GM11168 (cell line): ENCODE measurements around the gene PRR15.
"Not testable (repeated sequence)": the region's sequence is repeated elsewhere in the genome, so short reads cannot be mapped to it uniquely, and the experiment has no call there.

ENCODE experiments used
- in situ Hi-C: fragments of 300-500 bp; cut with MboI; formaldehyde crosslinking; loops from one replicate; pipeline ENCODE4 v1.12.0; 2022; ENCODE audit warnings: low sequenced_read_pairs; ENCODE audit not compliant: unreplicated experiment

PRR15 gene

GRCh38 chr7:29563590-29564495, at the start of gene PRR15:
Gene PRR15 (plus strand): TSS chr7:29563835. CDS start chr7:29566330, 2,495 bp downstream.
- in situ Hi-C loops, result no loop called here

- in situ Hi-C loops, result no loop called here
Measured at GRCh38 chr7:29516491-29516890, 47.1 kb upstream of the PRR15 start.

GRCh38 chr7:29518616-29519015, 45.0 kb upstream of the PRR15 start:
- in situ Hi-C loops, result no loop called here

- in situ Hi-C loops, result no loop called here
Measured at GRCh38 chr7:29523728-29524127, 39.9 kb upstream of the PRR15 start.

GRCh38 chr7:29527505-29528108, 36.0 kb upstream of the PRR15 start:
- in situ Hi-C loops, result no loop called here

- in situ Hi-C loops, result not testable (repeated sequence)
Measured at GRCh38 chr7:29528526-29528925, 35.1 kb upstream of the PRR15 start.

- in situ Hi-C loops, result no loop called here
Measured at GRCh38 chr7:29538389-29538788, 25.2 kb upstream of the PRR15 start.

GRCh38 chr7:29539471-29539870, 24.2 kb upstream of the PRR15 start:
- in situ Hi-C loops, result no loop called here

- in situ Hi-C loops, result no loop called here
Measured at GRCh38 chr7:29547421-29547820, 16.2 kb upstream of the PRR15 start.

GRCh38 chr7:29548823-29549222, 14.8 kb upstream of the PRR15 start:
- in situ Hi-C loops, result no loop called here

GRCh38 chr7:29552392-29552791, 11.2 kb upstream of the PRR15 start:
- in situ Hi-C loops, result no loop called here

- in situ Hi-C loops, result no loop called here
Measured at GRCh38 chr7:29555061-29555460, 8.6 kb upstream of the PRR15 start.

GRCh38 chr7:29556405-29557195, 7.0 kb upstream of the PRR15 start:
- in situ Hi-C loops, result no loop called here

- in situ Hi-C loops, result no loop called here
Measured at GRCh38 chr7:29557954-29558353, 5.7 kb upstream of the PRR15 start.

GRCh38 chr7:29561271-29561670, 2.4 kb upstream of the PRR15 start:
- in situ Hi-C loops, result no loop called here

GRCh38 chr7:29562307-29562706, 1.3 kb upstream of the PRR15 start:
- in situ Hi-C loops, result no loop called here

GRCh38 chr7:29564496-29565223, 1.0 kb downstream of the PRR15 start:
- in situ Hi-C loops, result no loop called here

- in situ Hi-C loops, result no loop called here
Measured at GRCh38 chr7:29565224-29565630, 1.6 kb downstream of the PRR15 start.

GRCh38 chr7:29565634-29565981, 2.0 kb downstream of the PRR15 start:
- in situ Hi-C loops, result no loop called here

- in situ Hi-C loops, result no loop called here
Measured at GRCh38 chr7:29565982-29566746, 2.5 kb downstream of the PRR15 start.
